ENCODE data around the gene MAST4.

MAST4 gene

DNA sequence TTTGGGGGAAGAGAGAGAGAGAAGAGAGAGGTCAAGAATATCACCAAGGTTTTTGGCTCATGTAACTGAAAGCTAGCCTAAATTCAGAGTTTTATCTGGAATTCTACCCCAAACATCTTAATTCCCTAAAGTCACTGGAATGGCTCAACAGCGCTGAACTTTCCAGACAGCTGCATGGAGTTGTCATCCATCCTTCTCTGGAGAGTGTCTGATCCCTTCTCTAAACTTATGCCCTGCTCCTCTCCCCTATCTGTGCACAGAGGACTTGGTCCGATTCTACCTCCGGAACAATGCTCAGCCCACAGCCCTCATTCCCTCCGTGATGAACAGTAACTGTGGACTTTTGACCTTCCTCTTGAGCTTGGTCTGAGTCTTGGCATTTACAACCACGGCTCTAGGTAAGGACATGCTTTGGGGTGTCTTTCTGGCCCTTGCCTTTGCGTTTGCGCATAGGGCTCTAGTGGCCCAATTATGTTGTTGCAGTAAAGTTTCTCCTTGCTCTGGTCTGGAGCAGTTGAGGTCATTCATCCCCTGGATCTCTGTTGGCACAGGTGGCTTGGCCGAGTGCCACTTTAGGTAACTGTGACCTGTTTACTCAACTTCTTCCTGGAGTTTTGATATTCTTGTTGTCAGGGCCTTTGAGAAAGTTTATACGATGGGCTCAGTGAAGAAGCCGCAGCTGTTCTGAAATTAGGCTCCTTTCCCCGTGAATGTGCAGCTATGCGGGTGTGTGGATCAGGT is 618.7 kb downstream of the MAST4 start:
- DNase-seq (ENCODE audit: low spot score): no peak

DNA sequence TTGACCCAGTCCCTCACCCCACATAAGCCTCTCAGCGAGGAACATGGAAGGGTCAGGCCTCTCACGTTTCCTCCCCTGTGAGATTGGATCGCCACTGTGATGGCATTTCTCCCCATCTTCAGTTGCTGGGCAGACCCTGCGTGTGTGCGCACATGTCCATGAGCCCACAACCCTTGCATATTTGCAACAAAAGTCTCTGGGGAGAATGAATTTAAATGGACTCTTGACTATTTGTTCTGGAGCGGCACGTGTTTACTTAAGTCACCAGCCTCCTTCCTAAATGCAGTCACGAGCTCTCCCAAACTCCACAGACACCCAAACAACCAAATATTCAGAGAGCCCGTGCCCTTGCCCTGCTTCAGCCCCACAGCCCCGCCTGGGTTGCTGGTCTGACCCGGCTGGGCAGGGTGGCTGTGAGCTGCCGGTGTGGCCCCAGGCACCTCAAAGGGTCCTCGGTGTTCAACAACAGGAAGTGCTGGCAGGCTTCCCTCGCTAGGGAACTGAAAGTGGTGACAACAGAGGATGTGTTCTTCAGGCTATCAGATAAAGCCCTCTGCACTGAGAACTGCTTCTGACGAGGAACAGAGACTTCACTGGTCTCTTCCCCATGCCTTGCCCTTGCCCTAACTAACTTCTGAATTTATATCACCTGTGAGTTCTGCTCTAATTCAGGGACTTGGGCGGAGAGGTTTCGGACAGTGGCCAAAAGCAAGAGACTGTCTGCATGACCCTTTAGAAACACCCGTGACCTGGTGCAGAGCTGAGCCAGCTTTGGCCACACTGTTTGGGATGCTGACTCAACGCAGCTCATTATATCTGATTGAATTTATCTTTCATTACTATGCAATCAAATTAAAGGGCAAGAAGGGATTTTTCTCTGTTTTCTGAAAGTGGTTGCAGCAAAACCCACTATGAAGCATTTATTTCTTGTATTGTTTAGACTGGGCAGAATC is 619.6 kb downstream of the MAST4 start:
- DNase-seq (ENCODE audit: low spot score): peak; percentile 71

DNA sequence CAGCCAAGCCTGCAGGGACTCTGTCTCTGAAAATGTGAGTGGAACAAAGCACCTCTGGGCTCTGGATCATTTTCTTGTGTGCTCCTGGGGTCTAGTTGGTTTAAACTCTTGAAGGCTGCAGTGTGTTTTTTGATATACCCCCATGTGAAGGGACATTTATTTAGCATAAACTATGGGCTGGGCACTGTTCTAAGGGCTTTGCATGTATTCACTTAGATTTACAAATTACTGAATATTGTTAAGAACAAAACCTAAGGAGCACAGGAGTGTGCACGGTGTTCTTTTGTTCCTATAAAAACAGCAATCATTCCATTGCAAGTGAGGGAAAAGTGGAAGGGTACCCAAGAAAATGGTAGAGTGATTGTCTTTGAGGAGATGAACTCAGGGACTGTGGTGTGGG is 620.4 kb downstream of the MAST4 start:
- no peak for DNase-seq (ENCODE audit: low spot score)
